Cardiac fibroblast (primary cell): ENCODE results near the gene HOXB6.

Source experiments
- DNase-seq, 2 donors: peaks; one replicate each; pipeline versions ENCODE4 v3.0.0 to v3.0.0-alpha.2; 2010; ENCODE audit warnings: low read depth in 2 of 2
- H3K4me3 ChIP-seq, 2 donors: replicated peaks in 1 of 2; 1 replicate in 1 of 2; 2 replicates in 1 of 2; pipeline ENCODE4 v1.5.1; 2011; ENCODE audit warnings: low read depth in 2 of 2, low read length in 2 of 2, mild to moderate bottlenecking in 2 of 2, moderate library complexity in 1 of 2
- CTCF ChIP-seq: IDR thresholded peaks from one replicate; pipeline ENCODE4 v1.5.1; 2011; ENCODE audit warnings: low read depth, mild to moderate bottlenecking, low read length, inconsistent platforms

The HOXB6 gene

GRCh38 chr17:48615047-48615962, 10.5 kb upstream of the HOXB6 start, which contains the start of gene HOXB8:
HOXB8 (minus strand) TSS chr17:48615292; CDS start chr17:48614704, 588 bp downstream.
- no peak for DNase-seq
- H3K4me3 ChIP-seq = no peak within 1 kb of the TSS
- no peak for TF ChIP-seq CTCF

GRCh38 chr17:48613862-48614694, 9.3 kb upstream of the HOXB6 start:
- H3K4me3 ChIP-seq = no peak overlapping the region

GRCh38 chr17:48612854-48613691, 8.3 kb upstream of the HOXB6 start:
- TF ChIP-seq CTCF = peak; percentile 38
- no peak overlapping the region for H3K4me3 ChIP-seq
- no peak for DNase-seq

More at GRCh38 chr17:48613862-48614694, 9.3 kb upstream of the HOXB6 start:
- TF ChIP-seq CTCF = no peak
- no peak for DNase-seq

- H3K4me3 ChIP-seq = no peak overlapping the region
- no peak for DNase-seq
- TF ChIP-seq CTCF = no peak
Measured at GRCh38 chr17:48612456-48612853, 7.7 kb upstream of the HOXB6 start.

- no peak for DNase-seq
- TF ChIP-seq CTCF = no peak
- no peak overlapping the region for H3K4me3 ChIP-seq
Measured at GRCh38 chr17:48611681-48612455, 7.1 kb upstream of the HOXB6 start.
